GM21367 (cell line): Measurements from ENCODE around the gene C11orf86.

Source experiments
- ATAC-seq: cut with Tn5 transposase; IDR thresholded peaks from one replicate; pipeline ENCODE4 v1.9.1; 2021; ENCODE audit not compliant: unreplicated experiment

C11orf86 gene

DNA sequence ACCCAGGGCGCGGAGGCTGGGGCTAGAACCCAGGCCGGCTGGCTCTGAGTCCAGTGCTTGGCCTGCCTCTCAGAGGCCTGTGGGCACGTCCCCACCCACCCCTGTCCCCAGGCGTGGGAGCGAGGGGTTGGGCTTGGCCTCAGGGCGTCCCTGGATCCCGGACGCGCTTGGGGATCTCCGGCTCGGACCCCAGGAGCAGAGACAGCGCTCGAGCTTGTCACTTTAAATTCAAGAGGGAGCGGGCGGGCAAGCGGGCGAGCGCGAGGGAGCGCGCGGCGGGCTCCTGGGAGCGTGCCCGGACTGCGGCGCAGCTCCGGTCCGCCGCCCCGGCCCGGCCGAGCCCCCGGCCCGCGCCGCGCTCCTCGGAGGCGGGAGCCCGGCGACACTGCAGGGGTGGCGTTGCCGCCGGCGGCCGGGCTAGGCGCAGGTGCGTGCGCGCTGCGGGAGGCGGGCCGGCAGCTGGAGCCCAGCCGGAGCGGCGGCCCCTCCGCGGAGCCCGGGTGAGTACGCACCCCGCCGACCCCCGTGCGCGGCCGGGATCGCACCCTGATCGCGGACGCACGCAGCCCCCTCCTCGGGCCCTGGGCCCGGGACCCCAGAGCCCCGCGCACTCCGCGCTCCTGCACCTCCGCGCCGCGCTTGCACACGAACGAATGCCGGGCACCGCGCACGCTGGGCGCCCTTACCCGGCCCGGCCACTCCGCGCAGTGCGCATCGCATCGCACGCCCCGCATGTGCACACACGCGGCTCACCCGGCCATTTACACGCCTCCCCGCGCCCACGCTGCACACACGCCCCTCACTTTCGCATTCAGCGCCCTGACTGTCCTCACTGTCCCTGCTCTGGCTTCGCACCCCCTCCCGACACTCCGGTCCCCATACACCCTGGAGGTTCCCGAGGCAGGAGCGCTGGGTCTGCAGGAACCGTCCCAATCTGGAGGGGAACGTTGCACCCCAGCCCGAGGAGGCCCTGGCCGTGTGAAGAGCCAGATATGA is 48.2 kb downstream of the C11orf86 start, which contains the start of gene SYT12:
TSS of gene SYT12 (plus strand) at position 174 of the 996 bp plus-strand sequence. CDS start 7,011 bp downstream, outside the sequence.
- ATAC-seq: no peak

GRCh38 chr11:67023957-67024353 is 48.9 kb downstream of the C11orf86 start:
- no peak for ATAC-seq

- no peak for ATAC-seq
These were observed 49.3 kb downstream of the C11orf86 start for GRCh38 chr11:67024410-67024809.

DNA sequence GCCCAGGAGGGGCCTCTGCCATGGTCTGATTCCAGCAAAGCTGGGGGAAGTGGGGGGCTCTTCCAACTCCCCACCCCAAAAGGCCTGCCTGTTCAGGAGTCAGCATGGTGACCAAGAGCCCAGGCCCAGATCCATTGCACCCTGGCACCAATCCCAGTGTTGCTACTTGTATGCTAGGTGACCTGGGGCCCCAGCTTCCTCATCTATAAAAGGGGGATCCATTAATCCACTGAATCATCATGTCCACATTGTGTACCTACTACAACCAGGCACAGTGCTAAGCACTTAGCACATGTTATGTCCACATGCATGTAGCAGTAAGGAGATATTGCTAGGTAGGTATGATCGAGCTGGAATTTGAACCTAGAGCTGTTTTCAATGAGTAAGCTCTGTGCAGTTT is 49.9 kb downstream of the C11orf86 start:
- no peak for ATAC-seq

GRCh38 chr11:67025750-67026149 is 50.6 kb downstream of the C11orf86 start:
- no peak for ATAC-seq
